Measurements from ENCODE around the gene APP. TPM values are rescaled to one million over a fixed set of nuclear protein-coding genes. Genes with fewer than 3 reads are reported as not detected.

Gene APP
- total RNA-seq, 2 experiments from 2014 or later: 39.3 to 39.4 TPM

GRCh38 chr21:25938658-25939395, 231.7 kb downstream of the APP start:
- ChIA-PET POLR2A (no interaction called here), CTCF (no interaction called here)
- DNase-seq: no peak
- intact Hi-C loops (cut with micrococcal nuclease): no loop called here
- Mint-ChIP-seq H3K27me3 (no peaks in the 10 kb centered on the region), H3K9me3 (no peaks in the 10 kb centered on the region), H3K36me3 (ENCODE audit: low read depth) (no peaks in the 10 kb centered on the region), H3K27ac (no peak overlapping the region), H3K4me3 (no peak overlapping the region), H3K4me1 (ENCODE audit: low read depth) (peaks cover 6% of the 10 kb centered on the region)
- no peak for TF ChIP-seq CTCF (IDR thresholded peaks at IDR 0.05)
- ATAC-seq: no peak

- no peak for DNase-seq
- TF ChIP-seq CTCF (IDR thresholded peaks at IDR 0.05): no peak
- H3K27me3 Mint-ChIP-seq: no peaks in the 10 kb centered on the region
- intact Hi-C loops (cut with micrococcal nuclease): no loop called here
- no peaks in the 10 kb centered on the region for H3K9me3 Mint-ChIP-seq
- peaks cover 2% of the 10 kb centered on the region for H3K36me3 Mint-ChIP-seq (ENCODE audit: low read depth)
- no peak overlapping the region for H3K4me3 Mint-ChIP-seq
- H3K4me1 Mint-ChIP-seq (ENCODE audit: low read depth): peaks cover 6% of the 10 kb centered on the region
- POLR2A ChIA-PET: interaction anchor here (0.6 kb wide), 1 partner anchor 34 kb away, joined by 3 read pairs; no protein-coding TSS in a partner anchor
- CTCF ChIA-PET: no interaction called here
- H3K27ac Mint-ChIP-seq: no peak overlapping the region
- no peak for ATAC-seq
These were observed 233.8 kb downstream of the APP start for GRCh38 chr21:25936776-25937175.

GRCh38 chr21:25934771-25935224, 235.8 kb downstream of the APP start:
- peak; percentile 56 for ATAC-seq

GRCh38 chr21:25934130-25934529, 236.4 kb downstream of the APP start:
- POLR2A ChIA-PET: interaction anchor here (0.7 kb wide), 1 partner anchor 16 kb away, joined by 3 read pairs; no protein-coding TSS in a partner anchor
- Mint-ChIP-seq H3K36me3 (ENCODE audit: low read depth) (peaks cover 2% of the 10 kb centered on the region), H3K27ac (no peak overlapping the region), H3K9me3 (no peaks in the 10 kb centered on the region), H3K27me3 (no peaks in the 10 kb centered on the region), H3K4me3 (no peak overlapping the region), H3K4me1 (ENCODE audit: low read depth) (peaks cover 6% of the 10 kb centered on the region)
- intact Hi-C loops (cut with micrococcal nuclease): no loop called here
- CTCF ChIA-PET: no interaction called here
- no peak for ATAC-seq
- TF ChIP-seq CTCF (IDR thresholded peaks at IDR 0.05): no peak
- DNase-seq: no peak

More at GRCh38 chr21:25934771-25935224, 235.8 kb downstream of the APP start:
- DNase-seq: peak; percentile 34
- CTCF ChIA-PET: no interaction called here
- TF ChIP-seq CTCF (IDR thresholded peaks at IDR 0.05): no peak
- POLR2A ChIA-PET: no interaction called here
- no peaks in the 10 kb centered on the region for H3K9me3 Mint-ChIP-seq
- H3K27me3 Mint-ChIP-seq: no peaks in the 10 kb centered on the region
- peaks cover 2% of the 10 kb centered on the region for H3K36me3 Mint-ChIP-seq (ENCODE audit: low read depth)
- intact Hi-C loops (cut with micrococcal nuclease): no loop called here
- H3K27ac Mint-ChIP-seq: peak overlapping the region; percentile 58
- no peak overlapping the region for H3K4me3 Mint-ChIP-seq
- H3K4me1 Mint-ChIP-seq (ENCODE audit: low read depth): peaks cover 6% of the 10 kb centered on the region

GRCh38 chr21:25931765-25932164, 238.8 kb downstream of the APP start:
- no peak overlapping the region for H3K27ac Mint-ChIP-seq
- no peaks in the 10 kb centered on the region for H3K27me3 Mint-ChIP-seq
- POLR2A ChIA-PET: no interaction called here
- no peak for DNase-seq
- no peak overlapping the region for H3K4me3 Mint-ChIP-seq
- no peaks in the 10 kb centered on the region for H3K9me3 Mint-ChIP-seq
- peaks cover 6% of the 10 kb centered on the region for H3K4me1 Mint-ChIP-seq (ENCODE audit: low read depth)
- peaks cover 2% of the 10 kb centered on the region for H3K36me3 Mint-ChIP-seq (ENCODE audit: low read depth)
- intact Hi-C loops (cut with micrococcal nuclease): no loop called here
- ATAC-seq: no peak
- CTCF ChIA-PET: no interaction called here
- TF ChIP-seq CTCF (IDR thresholded peaks at IDR 0.05): no peak

All from activated CD8-positive, alpha-beta T cell treated with anti-CD3 and anti-CD28 coated beads for 36 hours (primary cell).